HEK293T (cell line): ENCODE results near the gene MVB12B.

ENCODE experiments used
- CTCF ChIA-PET: fragments of 350-600 bp; formaldehyde crosslinking; extraction: SDS; loops from one replicate; lab custom pipeline; 2021; ENCODE audit warnings: antibody characterized with exemption, inconsistent platforms; lab: Yijun Ruan, JAX
- POLR2A ChIA-PET: fragments of 350-600 bp; formaldehyde crosslinking; extraction: SDS; loops from one replicate; lab custom pipeline; 2020; ENCODE audit warnings: antibody characterized with exemption, inconsistent platforms; lab: Yijun Ruan, JAX
- DNase-seq: peaks from one replicate; pipeline ENCODE4 v3.0.0; 2012; ENCODE audit warnings: mixed read lengths; ENCODE audit errors: extremely low spot score
- ARNT ChIP-seq: fragments of 450-650 bp; IDR thresholded peaks from 2 replicates; pipeline ENCODE4 v1.6.1; 2017; ENCODE audit warnings: mild to moderate bottlenecking
- BHLHE40 ChIP-seq: fragments of 450-650 bp; IDR thresholded peaks from 2 replicates; pipeline ENCODE4 v1.6.1; 2016; ENCODE audit warnings: mild to moderate bottlenecking, moderate library complexity, borderline replicate concordance
- CTBP1 ChIP-seq: fragments of 450-650 bp; IDR thresholded peaks from 2 replicates; pipeline ENCODE4 v1.6.1; 2016; ENCODE audit warnings: borderline replicate concordance
- ELF4 ChIP-seq: fragments of 450-650 bp; IDR thresholded peaks from 2 replicates; pipeline ENCODE4 v1.6.1; 2017; ENCODE audit warnings: antibody characterized with exemption
- FOXA1 ChIP-seq: fragments of 450-650 bp; IDR thresholded peaks from 2 replicates; pipeline ENCODE4 v1.6.1; 2016; ENCODE audit warnings: mild to moderate bottlenecking
- FOXK2 ChIP-seq: fragments of 450-650 bp; IDR thresholded peaks from 2 replicates; pipeline ENCODE4 v1.6.1; 2016; ENCODE audit warnings: mild to moderate bottlenecking
- FOXM1 ChIP-seq: fragments of 450-650 bp; IDR thresholded peaks from 2 replicates; pipeline ENCODE4 v1.6.1; 2017; ENCODE audit warnings: mild to moderate bottlenecking, borderline replicate concordance
- HDGF ChIP-seq: fragments of 450-650 bp; IDR thresholded peaks from 2 replicates; pipeline ENCODE4 v1.6.1; 2017; ENCODE audit warnings: antibody characterized with exemption, borderline replicate concordance
- L3MBTL2 ChIP-seq: fragments of 450-650 bp; conservative IDR thresholded peaks from 2 replicates; pipeline ENCODE4 v1.6.1; 2016; ENCODE audit warnings: mild to moderate bottlenecking
- LEF1 ChIP-seq: fragments of 450-650 bp; IDR thresholded peaks from 2 replicates; pipeline ENCODE4 v1.6.1; 2017; ENCODE audit warnings: mild to moderate bottlenecking, borderline replicate concordance
- NFRKB ChIP-seq: fragments of 450-650 bp; IDR thresholded peaks from 2 replicates; pipeline ENCODE4 v1.6.1; 2016; ENCODE audit warnings: mild to moderate bottlenecking, moderate library complexity
- PKNOX1 ChIP-seq: fragments of 450-650 bp; IDR thresholded peaks from 2 replicates; pipeline ENCODE4 v1.6.1; 2016
- SP1 ChIP-seq: fragments of 450-650 bp; IDR thresholded peaks from 2 replicates; pipeline ENCODE4 v1.6.1; 2017
- SUZ12 ChIP-seq: fragments of 450-650 bp; IDR thresholded peaks from 2 replicates; pipeline ENCODE4 v1.6.1; 2016; ENCODE audit warnings: mild to moderate bottlenecking
- TARDBP ChIP-seq: fragments of 450-650 bp; IDR thresholded peaks from 2 replicates; pipeline ENCODE4 v1.6.1; 2016
- ZNF384 ChIP-seq: fragments of 450-650 bp; IDR thresholded peaks from 2 replicates; pipeline ENCODE4 v1.6.1; 2016

MVB12B gene

GRCh38 chr9:126508171-126508591 lies 181.6 kb downstream of the MVB12B start:
- no peak for TF ChIP-seq L3MBTL2
- TF ChIP-seq HDGF, result no peak
- no peak for TF ChIP-seq NFRKB
- TF ChIP-seq TARDBP, result no peak
- no peak for TF ChIP-seq ZNF384
- no peak for TF ChIP-seq PKNOX1
- TF ChIP-seq FOXK2, result no peak
- no peak for TF ChIP-seq CTBP1
- TF ChIP-seq FOXA1, result no peak
- no peak for TF ChIP-seq SUZ12
- TF ChIP-seq ELF4, result no peak
- no peak for TF ChIP-seq LEF1
- no peak for TF ChIP-seq SP1
- TF ChIP-seq FOXM1, result no peak
- no peak for TF ChIP-seq BHLHE40
- no peak for TF ChIP-seq ARNT
- ChIA-PET CTCF (interaction anchor here (0.5 kb wide), 1 partner anchor 96 kb away, joined by 3 read pairs; no protein-coding TSS in a partner anchor), POLR2A (no interaction called here)
- DNase-seq, result no peak

DNA sequence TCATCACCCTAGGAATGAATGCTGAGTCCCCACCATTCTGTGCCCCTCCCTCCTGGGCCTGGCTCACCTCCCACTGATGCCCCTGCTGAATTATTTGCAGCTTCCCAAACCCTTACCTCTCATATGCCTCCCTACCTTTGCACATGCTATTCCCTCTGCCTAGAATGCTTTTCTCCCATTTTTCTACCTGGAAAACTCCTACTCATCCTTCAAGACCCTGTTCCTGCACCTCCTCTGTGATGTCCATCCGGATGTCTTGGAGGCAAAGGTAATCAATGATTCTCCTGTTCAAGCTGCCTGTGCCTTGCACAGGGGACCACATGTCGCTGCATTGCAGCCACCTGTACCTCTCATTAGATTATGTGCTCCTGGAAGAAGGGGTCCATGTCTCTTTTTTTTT lies 182.3 kb downstream of the MVB12B start:
- POLR2A ChIA-PET, result no interaction called here

GRCh38 chr9:126509718-126510117 lies 183.1 kb downstream of the MVB12B start:
- no peak for TF ChIP-seq ARNT
- no peak for TF ChIP-seq ZNF384
- TF ChIP-seq TARDBP, result no peak
- TF ChIP-seq SP1, result no peak
- no peak for TF ChIP-seq L3MBTL2
- no peak for TF ChIP-seq NFRKB
- TF ChIP-seq SUZ12, result no peak
- no peak for TF ChIP-seq FOXA1
- TF ChIP-seq HDGF, result no peak
- no peak for TF ChIP-seq PKNOX1
- TF ChIP-seq LEF1, result no peak
- no peak for TF ChIP-seq FOXK2
- no peak for TF ChIP-seq FOXM1
- CTCF ChIA-PET, result interaction anchor here (0.6 kb wide), 1 partner anchor 11 kb away, joined by 3 read pairs; no protein-coding TSS in a partner anchor
- DNase-seq, result no peak
- POLR2A ChIA-PET, result no interaction called here

More for the DNA sequence above, 182.3 kb downstream of the MVB12B start:
- TF ChIP-seq LEF1 (no peak), CTBP1 (no peak), TARDBP (no peak), NFRKB (no peak)
- no peak for DNase-seq
- CTCF ChIA-PET, result no interaction called here

- CTCF ChIA-PET, result no interaction called here
- no peak for DNase-seq
- TF ChIP-seq SUZ12 (no peak), HDGF (no peak), SP1 (no peak), FOXM1 (no peak), ZNF384 (no peak), CTBP1 (no peak), LEF1 (no peak), NFRKB (no peak), L3MBTL2 (no peak), FOXA1 (no peak), FOXK2 (no peak), PKNOX1 (no peak), TARDBP (no peak), BHLHE40 (no peak)
- POLR2A ChIA-PET, result no interaction called here
Observed at GRCh38 chr9:126510564-126510963, 183.9 kb downstream of the MVB12B start.

DNA sequence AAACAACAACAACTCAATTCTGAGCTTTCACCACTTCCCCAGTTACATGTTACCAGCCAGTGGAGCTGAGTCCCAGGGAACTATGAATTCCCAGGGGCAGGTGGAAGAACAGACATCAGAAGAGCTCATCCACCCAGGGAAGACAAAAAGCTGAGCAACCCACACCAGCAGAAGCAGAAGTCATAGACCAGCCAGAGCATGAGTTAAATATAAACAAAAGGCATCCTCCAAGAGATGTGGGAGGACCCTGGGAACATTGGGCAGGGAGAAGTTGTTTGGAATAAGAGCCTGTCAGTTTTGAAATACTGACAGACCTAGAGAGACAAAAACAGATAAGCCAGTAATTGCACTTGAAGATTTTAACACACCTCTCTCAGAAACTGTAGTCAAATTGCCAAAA lies 184.8 kb downstream of the MVB12B start:
- CTCF ChIA-PET, result interaction anchor here (0.7 kb wide), 1 partner anchor 11 kb away, joined by 6 read pairs; no protein-coding TSS in a partner anchor
- POLR2A ChIA-PET, result no interaction called here

More for the DNA sequence above, 184.8 kb downstream of the MVB12B start:
- DNase-seq, result no peak
- no peak for TF ChIP-seq HDGF
- TF ChIP-seq L3MBTL2, result no peak
- TF ChIP-seq ELF4, result no peak
- TF ChIP-seq CTBP1, result no peak
- no peak for TF ChIP-seq PKNOX1
- no peak for TF ChIP-seq FOXK2
- TF ChIP-seq SUZ12, result no peak
- TF ChIP-seq TARDBP, result no peak
- TF ChIP-seq ZNF384, result no peak
- no peak for TF ChIP-seq BHLHE40
- TF ChIP-seq LEF1, result no peak
- TF ChIP-seq FOXM1, result no peak
- no peak for TF ChIP-seq FOXA1
